GM12864 (cell line): ENCODE measurements around the gene IQCE.

Experiments
- DNase-seq: peaks from one replicate; pipeline ENCODE4 v3.0.0-alpha.2; 2011; ENCODE audit warnings: low read depth
- H3K4me3 ChIP-seq: 2 replicates; pipeline ENCODE4 v1.5.1; 2011; ENCODE audit warnings: mild to moderate bottlenecking, low read depth, low read length, control low read depth
- CTCF ChIP-seq: IDR thresholded peaks from 2 replicates; pipeline ENCODE4 v1.5.1; 2011; ENCODE audit warnings: low read depth, mild to moderate bottlenecking, moderate library complexity, low read length, control low read depth, inconsistent platforms; ENCODE audit errors: missing control alignments

IQCE gene

DNA sequence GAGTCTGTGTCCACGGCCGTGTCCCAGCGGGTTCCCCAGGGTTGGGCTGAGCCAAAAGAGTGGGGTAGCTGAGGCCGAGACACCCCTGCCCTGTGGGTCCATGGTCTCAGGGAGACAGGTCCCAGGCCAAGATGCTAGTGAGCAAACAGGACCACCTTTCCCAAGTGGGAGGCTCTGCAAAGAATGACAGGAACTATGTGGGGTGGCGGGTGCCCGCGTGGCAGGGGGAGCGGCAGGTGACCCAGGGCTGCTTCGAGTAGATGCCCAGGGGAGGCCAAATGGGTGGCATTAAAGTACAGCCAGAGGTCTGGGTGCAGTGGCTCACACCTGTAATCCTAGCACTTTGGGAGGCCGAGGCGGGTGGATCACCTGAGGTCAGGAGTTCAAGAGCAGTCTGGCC is 91.2 kb downstream of the IQCE start:
- TF ChIP-seq CTCF = no peak
- H3K4me3 ChIP-seq = no peak overlapping the region
- no peak for DNase-seq

DNA sequence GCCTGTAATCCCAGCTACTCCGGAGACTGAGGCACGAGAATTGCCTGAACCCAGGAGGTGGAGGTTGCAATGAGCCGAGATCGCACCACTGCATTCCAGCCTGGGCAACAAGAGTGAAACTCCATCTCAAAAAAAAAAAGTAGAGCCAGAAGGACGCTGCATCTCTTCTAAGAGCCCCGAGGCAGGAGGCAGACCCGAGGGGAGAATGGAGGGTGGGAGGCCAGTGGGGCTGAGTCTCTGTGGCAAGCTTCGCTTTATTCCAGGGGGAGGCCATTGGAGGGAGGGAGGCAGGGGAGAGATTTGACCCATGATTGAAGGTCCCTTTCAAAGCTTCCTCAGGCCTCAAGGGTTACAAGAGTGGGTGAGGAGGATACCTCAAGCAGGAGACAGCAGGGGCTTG is 91.7 kb downstream of the IQCE start:
- DNase-seq = no peak
- TF ChIP-seq CTCF = no peak
- no peak overlapping the region for H3K4me3 ChIP-seq

- H3K4me3 ChIP-seq = no peak overlapping the region
- no peak for DNase-seq
- peak; percentile 29 for TF ChIP-seq CTCF
Observed at GRCh38 chr7:2651336-2651735, 92.6 kb downstream of the IQCE start.

DNA sequence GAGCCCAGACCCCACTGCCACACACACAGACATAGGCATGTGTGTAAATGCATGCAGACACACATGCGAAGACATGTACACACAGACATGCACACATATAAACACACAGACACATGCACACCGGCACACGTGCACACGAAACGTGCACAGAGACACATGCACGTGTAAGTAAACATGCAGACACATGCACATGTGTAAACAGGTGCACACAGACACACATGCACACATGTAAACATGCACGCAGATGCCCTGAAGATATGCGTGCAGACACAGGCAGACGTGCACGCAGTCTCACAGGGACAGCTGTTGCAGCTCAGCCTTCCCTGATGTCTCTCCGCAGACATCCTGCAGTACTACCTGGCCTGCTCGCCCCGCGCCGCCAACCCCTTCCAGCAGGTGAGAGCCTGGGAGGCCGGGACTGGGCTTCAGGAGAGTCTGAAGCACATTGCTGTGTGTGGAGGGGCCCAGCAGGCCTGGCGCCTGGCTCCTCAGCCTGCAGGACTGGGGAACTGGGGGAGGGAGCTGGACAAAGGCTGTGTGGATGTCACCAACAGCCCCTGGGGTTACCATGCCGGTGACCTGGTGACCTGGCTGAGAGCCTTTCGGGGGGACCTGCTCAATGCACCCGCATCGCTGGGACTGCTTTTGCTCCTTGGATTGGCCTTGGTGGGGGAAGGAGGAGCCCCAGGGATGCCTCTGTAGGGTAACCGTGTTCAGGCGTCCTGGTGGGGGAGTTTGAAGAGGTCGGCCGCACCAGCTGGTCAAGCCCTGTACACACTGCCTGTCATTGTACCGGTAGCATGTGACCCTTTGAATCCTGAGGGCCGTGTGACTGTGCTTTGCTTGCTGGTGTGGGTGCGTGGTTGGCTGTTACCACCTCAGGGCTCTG is 93.3 kb downstream of the IQCE start:
- H3K4me3 ChIP-seq = no peak overlapping the region
- no peak for TF ChIP-seq CTCF
- DNase-seq = no peak

DNA sequence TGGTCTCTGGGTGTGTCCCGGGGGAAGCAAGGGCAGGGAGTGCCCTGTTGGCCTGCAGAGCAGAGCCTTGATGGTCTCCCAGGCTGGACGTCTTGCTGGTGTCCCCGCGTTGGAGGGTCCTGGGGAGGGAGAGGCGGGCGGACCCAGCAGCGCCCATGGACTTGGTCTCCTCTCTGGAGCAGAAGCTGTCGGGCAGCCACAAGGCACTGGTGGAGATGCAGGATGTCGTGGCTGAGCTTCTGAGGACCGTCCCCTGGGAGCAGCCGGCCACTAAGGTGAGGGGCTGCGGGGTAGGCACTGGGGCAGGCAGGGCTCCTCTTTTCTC is 93.9 kb downstream of the IQCE start:
- no peak overlapping the region for H3K4me3 ChIP-seq
- no peak for DNase-seq
- no peak for TF ChIP-seq CTCF

DNA sequence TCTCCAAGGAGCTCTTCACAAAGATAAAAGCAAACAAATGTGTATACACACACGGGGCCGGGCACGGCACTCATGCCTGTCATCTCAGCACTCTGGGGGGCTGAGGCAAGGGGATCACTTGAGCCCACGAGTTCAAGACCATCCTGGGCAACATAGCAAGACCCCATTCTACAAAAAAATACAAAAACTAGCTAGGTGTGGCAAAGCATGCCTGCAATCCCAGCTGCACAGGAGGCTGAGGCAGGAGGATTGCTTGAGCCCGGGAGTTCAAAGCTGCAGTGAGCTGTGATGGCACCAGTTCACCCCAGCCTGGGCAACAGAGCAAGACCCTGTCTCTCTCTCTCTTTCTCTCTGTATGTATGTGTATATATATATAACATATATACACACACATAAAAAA is 95.3 kb downstream of the IQCE start:
- TF ChIP-seq CTCF = no peak
- DNase-seq = no peak
- H3K4me3 ChIP-seq = no peak overlapping the region
